Adrenal gland (tissue), 12 donors: Measurements from ENCODE around the gene SOX12. TPM values are rescaled to one million over a fixed set of nuclear protein-coding genes. Genes with fewer than 3 reads are reported as not detected.

Experiments used
- DNase-seq, 7 donors: peaks; one replicate each; pipeline ENCODE4 v3.0.0-alpha.2; 2019 to 2020
- H3K27ac ChIP-seq, 5 donors: fragments of 200-600 bp; sonication (generic) in 4 of 5; 1 replicate in 3 of 5; 2 replicates in 2 of 5; pipeline versions ENCODE4 v1.5.1 to v1.8.0; 2016 to 2020; ENCODE audit warnings: mild to moderate bottlenecking in 1 of 5
- H3K27me3 ChIP-seq: fragments of 200-600 bp; 2 replicates; pipeline ENCODE4 v1.8.0; 2021
- H3K36me3 ChIP-seq, 2 donors: fragments of 200-600 bp; replicated peaks in 1 of 2; 1 replicate in 1 of 2; 2 replicates in 1 of 2; pipeline versions ENCODE4 v1.5.1 to v1.8.0; 2018 to 2022
- H3K4me1 ChIP-seq, 2 donors: fragments of 200-600 bp; replicated peaks in 1 of 2; 1 replicate in 1 of 2; 2 replicates in 1 of 2; pipeline versions ENCODE4 v1.5.1 to v1.8.0; 2018 to 2021
- H3K4me3 ChIP-seq, 4 donors: fragments of 200-600 bp; sonication (generic) in 3 of 4; one replicate each; pipeline ENCODE4 v1.5.1; 2016 to 2018
- H3K9me3 ChIP-seq, 3 donors: fragments of 200-600 bp; sonication (generic) in 1 of 3; replicated peaks in 1 of 3; 1 replicate in 2 of 3; 2 replicates in 1 of 3; pipeline versions ENCODE4 v1.5.1 to v1.8.0; 2016 to 2021
- POLR2A ChIP-seq, 2 donors: fragments of 450-650 bp; IDR thresholded peaks; one replicate each; pipeline ENCODE4 v1.6.1; 2017; ENCODE audit warnings: antibody characterized with exemption in 2 of 2, mild to moderate bottlenecking in 2 of 2, moderate library complexity in 1 of 2
- WGBS, 4 donors: extraction: QIAGEN DNeasy Blood & Tissue Kit in 2 of 4; methylation state at CpG; one replicate each; pipeline versions ENCODE4 v1.1.5 to v1.1.7; 2013 to 2017; 5-methylcytosine and 5-hydroxymethylcytosine counted together
- intact Hi-C, 2 donors: fragments of 100-400 bp; cut with DNase I; formaldehyde crosslinking; loops; one replicate each; pipeline versions ENCODE4 v1.14.1 to v1.15.0; 2022 to 2023
- polyA plus RNA-seq, 3 donors: library from polyadenylated mRNA; stranded (reverse); fragments of 200-250 nt in 2 of 3; fragments of 350-450 nt in 1 of 3; fragmentation: Illumina TruSeq in 1 of 3; extraction: RNeasy Lipid Tissue Mini Kit (QIAGEN cat#74804) in 1 of 3; gene quantifications; one replicate each; pipeline ENCODE4 v1.2.3, GENCODE V29; 2013 to 2014
- total RNA-seq, 9 donors: library from RNA; depleted of rRNA in 4 of 9; stranded (reverse); fragments of >200 nt in 4 of 9; fragments of 120-200 nt in 1 of 9; fragmentation: NEBNext Ultra II Directional in 1 of 9; extraction: Animal tissue kit (Norgen Biotek cat#: 25700) in 1 of 9; gene quantifications; one replicate each; pipeline versions ENCODE4 v1.1.0 to v1.2.4, GENCODE V29; 2013 to 2023
- TF ChIP-seq, protein P1 (sequence below), 6 experiments: fragments of 450-650 bp in 4 of 6; fragments of 200-600 bp in 2 of 6; sonication (generic) in 1 of 6; IDR thresholded peaks; 1 replicate in 5 of 6; 2 replicates in 1 of 6; pipeline versions ENCODE4 v1.5.1 to v1.8.0; 2016 to 2021; ENCODE audit warnings: antibody characterized with exemption in 6 of 6, mild to moderate bottlenecking in 2 of 6, moderate library complexity in 1 of 6
- donor health status: healthy with polysubstance abuse.
- donor health status: Bipolar disorder and iron deficiency.
- donor health status: DM: yes; HTN: yes; CAD: no.
- donor health status: DM: no; HTN: no; CAD: no.
- donor health status: DM: no; HTN: no; CAD: no.
- donor health status: DM: yes; HTN: yes; CAD: no.

Gene SOX12
- total and polyA plus RNA-seq, 12 donors: 2.0 to 38.8 (median 11.2) TPM

DNA sequence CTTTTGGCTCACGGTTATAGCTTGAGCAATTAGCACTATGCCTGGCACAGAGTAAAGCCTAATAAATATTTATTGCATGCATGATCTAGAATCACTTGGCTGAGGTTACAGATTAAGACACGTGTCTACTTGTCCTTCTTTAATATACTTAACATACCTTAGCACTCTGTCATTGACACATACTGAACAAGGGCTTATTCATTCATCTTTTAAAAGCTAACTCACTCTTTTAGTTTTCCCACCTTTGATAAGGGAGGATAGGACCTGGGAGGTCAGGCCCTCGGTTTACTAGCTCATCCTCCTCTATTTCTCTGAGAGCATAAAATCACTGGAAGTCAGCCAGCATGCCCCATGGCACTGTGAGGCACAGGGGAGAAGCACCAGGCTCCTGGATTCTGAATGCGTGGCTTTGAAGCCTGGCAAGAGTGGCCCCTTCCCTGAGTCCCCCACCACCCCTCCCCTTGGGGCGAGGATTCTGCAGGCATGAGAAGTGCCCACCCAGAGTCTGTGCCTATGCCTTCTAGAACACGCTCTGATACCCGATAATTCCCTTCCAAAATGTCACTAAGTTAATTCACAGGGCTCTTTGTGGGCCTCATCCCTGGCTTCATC, 16.8 kb upstream of the SOX12 start:
- no peak for TF ChIP-seq POLR2A (IDR thresholded peaks at IDR 0.05)
- TF ChIP-seq, protein P1, sequence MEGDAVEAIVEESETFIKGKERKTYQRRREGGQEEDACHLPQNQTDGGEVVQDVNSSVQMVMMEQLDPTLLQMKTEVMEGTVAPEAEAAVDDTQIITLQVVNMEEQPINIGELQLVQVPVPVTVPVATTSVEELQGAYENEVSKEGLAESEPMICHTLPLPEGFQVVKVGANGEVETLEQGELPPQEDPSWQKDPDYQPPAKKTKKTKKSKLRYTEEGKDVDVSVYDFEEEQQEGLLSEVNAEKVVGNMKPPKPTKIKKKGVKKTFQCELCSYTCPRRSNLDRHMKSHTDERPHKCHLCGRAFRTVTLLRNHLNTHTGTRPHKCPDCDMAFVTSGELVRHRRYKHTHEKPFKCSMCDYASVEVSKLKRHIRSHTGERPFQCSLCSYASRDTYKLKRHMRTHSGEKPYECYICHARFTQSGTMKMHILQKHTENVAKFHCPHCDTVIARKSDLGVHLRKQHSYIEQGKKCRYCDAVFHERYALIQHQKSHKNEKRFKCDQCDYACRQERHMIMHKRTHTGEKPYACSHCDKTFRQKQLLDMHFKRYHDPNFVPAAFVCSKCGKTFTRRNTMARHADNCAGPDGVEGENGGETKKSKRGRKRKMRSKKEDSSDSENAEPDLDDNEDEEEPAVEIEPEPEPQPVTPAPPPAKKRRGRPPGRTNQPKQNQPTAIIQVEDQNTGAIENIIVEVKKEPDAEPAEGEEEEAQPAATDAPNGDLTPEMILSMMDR (IDR thresholded peaks at IDR 0.05): no peak
- H3K27me3 ChIP-seq: no peaks in the 10 kb centered on the region
- peak overlapping the region in 2 of 5 donors; percentile 93 for H3K27ac ChIP-seq
- H3K4me3 ChIP-seq: no peak overlapping the region
- H3K36me3 ChIP-seq: no peaks in the 10 kb centered on the region
- no peaks in the 10 kb centered on the region for H3K9me3 ChIP-seq
- intact Hi-C loops: no loop called here
- WGBS, 4 donors: 68 to 78% (median 69%) methylated on average over 6 to 7 of the region's 7 CpGs
- H3K4me1 ChIP-seq: peaks cover 8 to 16% of the 10 kb centered on the region in 2 donors
- DNase-seq: no peak

DNA sequence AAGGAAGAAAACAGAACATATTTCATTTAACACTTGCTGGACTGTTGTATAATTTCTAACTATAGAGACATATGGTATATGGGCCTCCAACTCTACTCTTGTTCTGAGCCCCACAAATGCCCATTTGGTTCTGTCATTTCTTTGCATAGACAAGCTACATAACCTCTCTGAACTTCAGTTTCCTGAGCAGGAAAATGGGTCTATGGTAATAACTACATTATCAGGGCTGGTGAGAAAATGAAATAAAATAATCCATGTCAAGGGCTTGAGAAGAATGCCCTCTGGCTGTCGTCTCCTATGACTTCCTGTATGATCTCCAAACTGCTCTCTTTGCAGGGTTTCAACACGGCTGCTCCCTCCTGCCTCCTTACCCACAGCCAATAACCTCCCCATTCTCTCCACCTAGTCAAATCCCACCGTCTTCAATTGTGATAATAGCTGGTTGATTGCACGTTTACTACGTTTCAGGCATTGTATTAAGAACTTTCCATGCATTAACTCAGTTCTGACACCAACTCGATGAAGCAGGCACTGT, 16.0 kb upstream of the SOX12 start:
- Histone ChIP-seq H3K27ac (peak overlapping the region; percentile 63 to 93 (median 81)), H3K36me3 (no peaks in the 10 kb centered on the region), H3K4me1 (peaks cover 8 to 16% of the 10 kb centered on the region in 2 donors), H3K9me3 (no peaks in the 10 kb centered on the region), H3K4me3 (peak overlapping the region in 2 of 4 donors; percentile 24 to 68), H3K27me3 (no peaks in the 10 kb centered on the region)
- TF ChIP-seq, protein P1 (IDR thresholded peaks at IDR 0.05): no peak
- TF ChIP-seq POLR2A (IDR thresholded peaks at IDR 0.05): no peak
- 2 to 6% (median 5%) methylated on average over 6 of the region's 6 CpGs for WGBS, 4 donors
- intact Hi-C loops: no loop called here
- DNase-seq: peak in 1 of 7 donors; percentile 27

DNA sequence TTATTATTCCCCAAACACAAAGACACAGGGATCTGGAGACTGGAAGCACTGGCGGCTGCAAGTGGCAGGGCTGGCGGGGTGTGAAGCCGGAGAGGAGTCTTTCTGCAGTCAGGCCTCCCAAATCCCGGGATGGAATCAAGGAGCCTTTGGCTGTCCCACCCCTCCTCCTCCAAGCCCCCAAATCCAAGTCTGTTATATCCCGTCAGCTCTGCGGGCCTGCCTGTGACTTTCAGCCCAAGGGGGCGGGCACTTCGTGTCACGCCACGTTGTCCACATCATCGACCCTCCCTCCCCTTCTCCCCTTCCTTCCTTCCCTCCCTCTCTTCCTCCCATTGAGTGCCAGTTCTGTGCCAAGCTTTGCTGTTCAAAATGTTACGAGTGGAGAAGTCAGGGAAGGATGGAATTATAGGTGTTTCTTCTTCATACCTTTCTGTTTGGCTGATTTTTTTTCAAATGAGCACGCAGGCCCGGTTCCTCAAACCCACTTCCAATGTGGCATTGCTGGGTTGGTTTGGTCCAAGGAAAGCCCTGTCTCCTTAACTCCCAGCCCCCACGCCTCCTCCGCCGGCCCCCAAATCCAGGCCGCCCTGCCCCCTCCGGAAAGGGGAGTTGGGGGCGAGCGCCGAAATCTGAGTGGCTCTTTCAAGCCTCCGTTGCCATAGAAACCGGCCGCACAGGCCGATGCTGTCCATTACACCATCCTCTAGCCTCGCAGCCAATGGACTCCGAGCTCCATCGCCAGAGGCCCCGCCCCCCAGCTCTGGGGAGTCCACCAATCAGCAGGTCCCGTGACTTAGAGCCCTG, 15.3 kb upstream of the SOX12 start:
- DNase-seq: peak; percentile 98 to 100 (median 100)
- TF ChIP-seq, protein P1 (IDR thresholded peaks at IDR 0.05): peak in 1 of 6 experiments; percentile 3
- TF ChIP-seq POLR2A (IDR thresholded peaks at IDR 0.05): peak in 1 of 2 donors; percentile 64
- Histone ChIP-seq H3K9me3 (no peaks in the 10 kb centered on the region), H3K27me3 (no peaks in the 10 kb centered on the region), H3K4me1 (peaks cover 8 to 16% of the 10 kb centered on the region in 2 donors), H3K27ac (peak overlapping the region; percentile 63 to 93 (median 81)), H3K4me3 (peak overlapping the region in 2 of 4 donors; percentile 24 to 68), H3K36me3 (no peaks in the 10 kb centered on the region)
- intact Hi-C loops: no loop called here
- 2 to 4% (median 3%) methylated on average over 19 to 31 of the region's 31 CpGs for WGBS, 4 donors

DNA sequence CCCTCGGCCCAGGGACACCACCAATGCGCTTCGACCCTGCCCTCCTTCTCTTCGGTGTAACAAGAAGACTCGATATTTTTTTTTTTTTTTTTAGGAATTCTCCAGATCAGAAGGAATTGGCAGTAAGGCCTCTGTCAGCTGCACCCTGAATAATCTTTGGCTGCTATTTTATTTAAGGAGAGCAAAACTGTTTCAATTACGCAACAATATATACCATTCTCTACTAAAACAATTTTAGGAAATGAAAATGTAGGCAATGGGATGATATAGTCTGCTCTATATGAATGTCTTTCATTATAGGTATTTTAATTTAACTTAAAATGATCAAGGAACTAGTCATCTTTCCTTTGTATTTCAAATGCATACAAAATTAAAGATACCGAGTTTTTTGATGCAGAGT, 14.7 kb upstream of the SOX12 start:
- DNase-seq: no peak
- no peak for TF ChIP-seq POLR2A (IDR thresholded peaks at IDR 0.05)
- TF ChIP-seq, protein P1 (IDR thresholded peaks at IDR 0.05): no peak
- 2 to 7% (median 5%) methylated on average over 7 of the region's 7 CpGs for WGBS, 4 donors
- Histone ChIP-seq H3K36me3 (no peaks in the 10 kb centered on the region), H3K4me3 (peak overlapping the region in 2 of 4 donors; percentile 24 to 68), H3K27me3 (no peaks in the 10 kb centered on the region), H3K4me1 (peaks cover 8 to 16% of the 10 kb centered on the region in 2 donors), H3K27ac (peak overlapping the region in 4 of 5 donors; percentile 8 to 93 (median 32)), H3K9me3 (no peaks in the 10 kb centered on the region)
- intact Hi-C loops: no loop called here
